Hepatocyte (in vitro differentiated cells): ENCODE measurements around the gene VSTM2L. TPM values are rescaled to one million over a fixed set of nuclear protein-coding genes. Genes with fewer than 3 reads are reported as not detected.

Experiments
- DNase-seq: peaks from one replicate; pipeline ENCODE4 v3.0.0-alpha.2; 2016; ENCODE audit warnings: low spot score
- H2AFZ ChIP-seq: fragments of 200-600 bp; sonication (generic); 2 replicates; pipeline ENCODE4 v1.6.0; 2016; ENCODE audit warnings: antibody characterized with exemption, mild to moderate bottlenecking
- H3K27ac ChIP-seq: fragments of 200-600 bp; sonication (generic); 2 replicates; pipeline ENCODE4 v1.5.1; 2016; ENCODE audit warnings: mild to moderate bottlenecking
- H3K27me3 ChIP-seq: fragments of 200-600 bp; sonication (generic); 2 replicates; pipeline ENCODE4 v1.6.1; 2016
- H3K36me3 ChIP-seq: fragments of 200-600 bp; sonication (generic); replicated peaks from 2 replicates; pipeline ENCODE4 v1.5.1; 2016; ENCODE audit warnings: low read depth; ENCODE audit not compliant: insufficient read depth
- H3K4me1 ChIP-seq: fragments of 200-600 bp; sonication (generic); 2 replicates; pipeline ENCODE4 v1.5.1; 2016; ENCODE audit warnings: mild to moderate bottlenecking, moderate library complexity; ENCODE audit not compliant: insufficient read depth
- H3K4me2 ChIP-seq: fragments of 200-600 bp; sonication (generic); 2 replicates; pipeline ENCODE4 v1.6.0; 2016
- H3K4me3 ChIP-seq: fragments of 200-600 bp; sonication (generic); 2 replicates; pipeline ENCODE4 v1.5.1; 2016; ENCODE audit warnings: mild to moderate bottlenecking
- H3K79me2 ChIP-seq: fragments of 200-600 bp; sonication (generic); 2 replicates; pipeline ENCODE4 v1.6.0; 2017; ENCODE audit warnings: mild to moderate bottlenecking
- H3K9me2 ChIP-seq: fragments of 200-600 bp; sonication (generic); replicated peaks from 2 replicates; pipeline ENCODE4 v1.6.0; 2017; ENCODE audit warnings: mild to moderate bottlenecking; ENCODE audit not compliant: insufficient read depth
- H3K9me3 ChIP-seq: fragments of 200-600 bp; sonication (generic); 2 replicates; pipeline ENCODE4 v1.5.1; 2016; ENCODE audit warnings: low read depth, mild to moderate bottlenecking
- H4K20me1 ChIP-seq: fragments of 200-600 bp; sonication (generic); 2 replicates; pipeline ENCODE4 v1.6.0; 2016; ENCODE audit warnings: mild to moderate bottlenecking; ENCODE audit not compliant: insufficient read depth, poor library complexity, severe bottlenecking
- EZH2 ChIP-seq: fragments of 200-600 bp; sonication (generic); IDR thresholded peaks from 2 replicates; pipeline ENCODE4 v1.6.1; 2016; ENCODE audit warnings: antibody characterized with exemption, mild to moderate bottlenecking, borderline replicate concordance
- EZH2phosphoT487 ChIP-seq: fragments of 200-600 bp; sonication (generic); IDR thresholded peaks from one replicate; pipeline ENCODE4 v1.6.1; 2018; ENCODE audit warnings: antibody characterized with exemption, mild to moderate bottlenecking, low read depth, moderate library complexity; ENCODE audit not compliant: unreplicated experiment, severe bottlenecking
- WGBS: methylation state at CpG from one replicate; pipeline ENCODE4 v1.1.6; 2016; ENCODE audit warnings: low lambda C conversion rate; ENCODE audit errors: missing lambda C conversion rate; 5-methylcytosine and 5-hydroxymethylcytosine counted together
- polyA plus RNA-seq: library from polyadenylated mRNA; unstranded; fragments of >200 nt; fragmentation: Nextera tagmentation; extraction: Ambion mirVana; gene quantifications from 2 replicates; pipeline ENCODE4 v1.2.1, GENCODE V29; 2016
- total RNA-seq: library from RNA; depleted of rRNA; stranded (reverse); fragments of >200 nt; gene quantifications from 2 replicates; pipeline ENCODE4 v1.2.3, GENCODE V29; 2014
- TF ChIP-seq, protein P1 (sequence below): fragments of 200-600 bp; sonication (generic); IDR thresholded peaks from 2 replicates; pipeline ENCODE4 v1.5.1; 2016; ENCODE audit warnings: antibody characterized with exemption, mild to moderate bottlenecking; ENCODE audit not compliant: poor library complexity

The VSTM2L gene
- total and polyA plus RNA-seq, 2 experiments from 2014 or later, result 2.5 to 3.7 TPM

DNA sequence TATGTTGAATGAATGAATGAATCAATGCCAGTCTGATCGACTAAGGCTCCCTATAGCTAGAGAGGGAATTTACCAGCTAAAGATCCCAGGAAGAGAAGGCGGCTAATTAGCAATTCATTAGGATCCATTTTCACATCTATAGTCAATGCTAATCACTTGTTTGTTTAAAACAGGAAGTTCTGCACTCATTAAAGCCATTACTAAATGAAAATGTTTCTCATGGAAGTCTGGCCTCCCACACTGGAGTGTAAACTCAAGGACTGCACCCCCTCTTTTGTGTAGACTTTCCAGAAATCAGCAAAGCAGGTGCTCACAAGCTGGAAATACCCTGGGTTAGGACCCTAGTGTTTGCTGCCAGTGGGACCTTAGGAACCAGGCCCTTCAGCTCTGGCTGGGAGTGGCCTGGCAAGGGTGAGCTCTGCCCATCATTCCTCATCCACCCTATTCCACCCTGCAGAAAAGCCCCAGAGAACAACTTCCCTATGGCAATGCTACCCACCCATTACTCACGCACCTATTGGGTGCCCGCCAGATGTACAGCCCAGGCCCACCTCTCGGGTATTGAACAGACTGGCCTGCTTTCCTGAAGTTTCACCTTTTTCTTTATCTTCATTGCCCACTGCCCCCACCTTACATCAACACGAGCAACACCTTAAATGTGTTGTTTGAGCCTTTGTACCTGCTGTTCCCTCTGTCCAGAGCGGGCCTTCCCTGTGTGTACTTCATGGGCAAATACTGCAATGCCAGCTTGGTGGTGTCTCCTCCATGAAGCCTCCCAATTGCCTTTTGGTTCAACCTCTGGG is 69.5 kb downstream of the VSTM2L start:
- no peak for DNase-seq
- Histone ChIP-seq H3K27me3 (no peaks in the 10 kb centered on the region), H3K79me2 (no peaks in the 10 kb centered on the region), H3K27ac (no peak overlapping the region), H3K36me3 (no peaks in the 10 kb centered on the region), H2AFZ (no peak overlapping the region), H3K4me3 (no peak overlapping the region), H3K4me2 (no peak overlapping the region), H3K9me2 (no peaks in the 10 kb centered on the region), H3K4me1 (no peaks in the 10 kb centered on the region), H3K9me3 (no peaks in the 10 kb centered on the region), H4K20me1 (no peaks in the 10 kb centered on the region)
- 90% methylated on average over 7 of the region's 7 CpGs for WGBS
- TF ChIP-seq EZH2, result no peak
- TF ChIP-seq, protein P1, sequence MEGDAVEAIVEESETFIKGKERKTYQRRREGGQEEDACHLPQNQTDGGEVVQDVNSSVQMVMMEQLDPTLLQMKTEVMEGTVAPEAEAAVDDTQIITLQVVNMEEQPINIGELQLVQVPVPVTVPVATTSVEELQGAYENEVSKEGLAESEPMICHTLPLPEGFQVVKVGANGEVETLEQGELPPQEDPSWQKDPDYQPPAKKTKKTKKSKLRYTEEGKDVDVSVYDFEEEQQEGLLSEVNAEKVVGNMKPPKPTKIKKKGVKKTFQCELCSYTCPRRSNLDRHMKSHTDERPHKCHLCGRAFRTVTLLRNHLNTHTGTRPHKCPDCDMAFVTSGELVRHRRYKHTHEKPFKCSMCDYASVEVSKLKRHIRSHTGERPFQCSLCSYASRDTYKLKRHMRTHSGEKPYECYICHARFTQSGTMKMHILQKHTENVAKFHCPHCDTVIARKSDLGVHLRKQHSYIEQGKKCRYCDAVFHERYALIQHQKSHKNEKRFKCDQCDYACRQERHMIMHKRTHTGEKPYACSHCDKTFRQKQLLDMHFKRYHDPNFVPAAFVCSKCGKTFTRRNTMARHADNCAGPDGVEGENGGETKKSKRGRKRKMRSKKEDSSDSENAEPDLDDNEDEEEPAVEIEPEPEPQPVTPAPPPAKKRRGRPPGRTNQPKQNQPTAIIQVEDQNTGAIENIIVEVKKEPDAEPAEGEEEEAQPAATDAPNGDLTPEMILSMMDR, result no peak
- no peak for TF ChIP-seq EZH2phosphoT487

DNA sequence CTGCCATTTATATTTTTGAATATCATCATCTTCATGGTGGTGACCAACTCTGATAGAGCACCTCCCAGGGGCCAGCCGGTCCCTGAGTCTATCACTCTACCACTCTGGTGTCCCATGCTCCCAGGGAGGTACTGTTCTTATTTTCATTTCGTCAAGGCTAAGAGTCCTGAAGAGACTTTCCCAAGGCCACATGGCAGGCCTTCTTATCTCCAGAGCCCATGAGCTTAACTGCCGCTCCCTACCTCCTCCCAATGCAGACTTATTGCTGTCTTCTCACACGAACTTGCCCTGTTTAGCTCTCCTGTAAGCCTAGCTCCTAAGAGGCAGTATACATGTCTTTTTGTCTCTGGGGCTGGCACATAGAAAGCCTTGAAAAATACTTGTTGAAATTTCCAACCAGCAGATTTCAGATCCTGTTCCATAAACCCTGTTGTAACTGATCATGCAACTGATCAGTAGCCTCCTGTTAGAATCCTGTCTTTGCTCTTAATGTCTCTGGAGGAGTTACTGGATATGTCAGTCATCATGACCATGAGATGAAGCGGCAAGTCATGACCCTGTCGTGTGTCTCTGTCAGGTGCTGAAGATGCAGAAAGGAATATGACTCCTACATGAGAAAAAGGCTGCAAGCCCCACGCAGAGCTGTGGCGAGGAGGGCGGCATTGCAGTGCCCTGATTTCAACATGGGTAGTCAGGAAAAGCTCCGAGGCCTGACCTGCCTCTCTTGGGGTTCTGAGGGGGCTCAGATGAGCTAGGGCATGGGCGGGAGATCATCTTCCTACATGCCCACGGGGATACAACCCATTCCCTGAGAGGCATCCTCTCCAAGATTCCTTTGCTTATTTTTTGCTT is 70.4 kb downstream of the VSTM2L start:
- no peaks in the 10 kb centered on the region for H3K9me2 ChIP-seq
- TF ChIP-seq, protein P1, result no peak
- TF ChIP-seq EZH2phosphoT487 (no peak), EZH2 (no peak)
- H3K4me1 ChIP-seq, result no peaks in the 10 kb centered on the region
- no peak overlapping the region for H2AFZ ChIP-seq
- no peak overlapping the region for H3K27ac ChIP-seq
- H3K9me3 ChIP-seq, result no peaks in the 10 kb centered on the region
- WGBS, result 87% methylated on average over 12 of the region's 12 CpGs
- H3K4me2 ChIP-seq, result no peak overlapping the region
- H4K20me1 ChIP-seq, result no peaks in the 10 kb centered on the region
- no peaks in the 10 kb centered on the region for H3K79me2 ChIP-seq
- no peaks in the 10 kb centered on the region for H3K27me3 ChIP-seq
- no peak for DNase-seq
- H3K4me3 ChIP-seq, result no peak overlapping the region
- no peaks in the 10 kb centered on the region for H3K36me3 ChIP-seq

DNA sequence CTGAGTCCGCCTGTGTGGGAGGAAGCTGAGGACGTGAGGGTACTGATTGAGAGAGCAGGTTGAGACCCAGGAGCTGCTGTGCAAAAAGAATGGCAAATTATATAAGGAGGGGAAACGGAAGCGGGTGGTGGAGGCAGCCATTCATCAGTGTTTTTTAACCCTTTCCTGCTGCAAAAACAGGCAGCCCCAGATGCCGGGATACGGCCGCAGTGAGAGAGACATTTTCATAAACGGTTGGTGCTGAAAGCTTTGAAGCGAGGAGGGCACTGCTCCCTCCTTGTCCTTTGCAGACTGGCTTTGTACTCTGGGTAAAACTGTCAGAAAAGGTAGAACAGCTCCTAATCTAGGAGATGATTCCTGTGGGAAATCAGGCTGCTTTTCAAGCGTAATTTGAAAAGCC is 74.0 kb downstream of the VSTM2L start:
- Histone ChIP-seq H3K4me3 (no peak overlapping the region), H3K27me3 (no peaks in the 10 kb centered on the region), H3K27ac (no peak overlapping the region), H3K79me2 (no peaks in the 10 kb centered on the region), H3K9me2 (no peaks in the 10 kb centered on the region), H2AFZ (no peak overlapping the region), H3K36me3 (no peaks in the 10 kb centered on the region), H3K9me3 (no peaks in the 10 kb centered on the region), H4K20me1 (no peaks in the 10 kb centered on the region), H3K4me2 (no peak overlapping the region), H3K4me1 (no peaks in the 10 kb centered on the region)
- TF ChIP-seq, protein P1, result no peak
- no peak for TF ChIP-seq EZH2phosphoT487
- DNase-seq, result no peak
- WGBS, result 43% methylated on average over 10 of the region's 10 CpGs
